Astrocyte (in vitro differentiated cells and primary cell): Measurements from ENCODE around the gene CCDC110. TPM values are rescaled to one million over a fixed set of nuclear protein-coding genes. Genes with fewer than 3 reads are reported as not detected.

Source experiments
- DNase-seq: peaks from one replicate; pipeline ENCODE4 v3.0.0-alpha.2; 2010; ENCODE audit warnings: low read depth
- FAIRE-seq: peaks from 2 replicates; lab custom pipeline; 2011; peaks lifted over from hg19 to GRCh38; lab: Jason Lieb, UNC
- H2AFZ ChIP-seq: 2 replicates; pipeline ENCODE4 v1.6.0; 2012; ENCODE audit warnings: low read depth, low read length, inconsistent platforms
- H3K27ac ChIP-seq: 2 replicates; pipeline ENCODE4 v1.5.1; 2011; ENCODE audit warnings: low read depth, low read length, inconsistent platforms
- H3K27me3 ChIP-seq: 2 replicates; pipeline ENCODE4 v1.6.0; 2011; ENCODE audit warnings: low read length, inconsistent platforms; ENCODE audit not compliant: insufficient read depth
- H3K36me3 ChIP-seq: 2 replicates; pipeline ENCODE4 v1.5.1; 2011; ENCODE audit warnings: low read length, inconsistent platforms; ENCODE audit not compliant: insufficient read depth
- H3K4me1 ChIP-seq: 2 replicates; pipeline ENCODE4 v1.5.1; 2011; ENCODE audit warnings: low read length, inconsistent platforms; ENCODE audit not compliant: insufficient read depth
- H3K4me2 ChIP-seq: 2 replicates; pipeline ENCODE4 v1.6.0; 2012; ENCODE audit warnings: low read length, inconsistent platforms
- H3K4me3 ChIP-seq: 2 replicates; pipeline ENCODE4 v1.5.1; 2011; ENCODE audit warnings: low read depth, mild to moderate bottlenecking, low read length, inconsistent platforms; ENCODE audit not compliant: insufficient read depth
- H3K79me2 ChIP-seq: 2 replicates; pipeline ENCODE4 v1.6.0; 2012; ENCODE audit warnings: mild to moderate bottlenecking, low read length, inconsistent platforms; ENCODE audit not compliant: insufficient read depth
- H3K9ac ChIP-seq: 2 replicates; pipeline ENCODE4 v1.6.0; 2012; ENCODE audit warnings: mild to moderate bottlenecking, low read length, inconsistent platforms
- H3K9me3 ChIP-seq: 2 replicates; pipeline ENCODE4 v1.5.1; 2012; ENCODE audit warnings: low read depth, mild to moderate bottlenecking, low read length, inconsistent platforms; ENCODE audit not compliant: insufficient read depth
- H4K20me1 ChIP-seq: 2 replicates; pipeline ENCODE4 v1.6.0; 2012; ENCODE audit warnings: low read length, inconsistent platforms; ENCODE audit not compliant: insufficient read depth
- H3K27ac Mint-ChIP-seq: one replicate; pipeline ENCODE4 v1.8.0; 2021; ENCODE audit warnings: mild to moderate bottlenecking, mixed read lengths; ENCODE audit not compliant: unreplicated experiment
- H3K27me3 Mint-ChIP-seq: one replicate; pipeline ENCODE4 v1.8.0; 2021; ENCODE audit warnings: low read depth, mixed read lengths; ENCODE audit not compliant: unreplicated experiment
- H3K36me3 Mint-ChIP-seq: one replicate; pipeline ENCODE4 v1.8.0; 2021; ENCODE audit warnings: low read depth, mixed read lengths; ENCODE audit not compliant: unreplicated experiment
- H3K4me1 Mint-ChIP-seq: one replicate; pipeline ENCODE4 v1.8.0; 2021; ENCODE audit warnings: low read depth, mixed read lengths; ENCODE audit not compliant: unreplicated experiment
- H3K4me3 Mint-ChIP-seq: one replicate; pipeline ENCODE4 v1.8.0; 2021; ENCODE audit warnings: mild to moderate bottlenecking, moderate library complexity, mixed read lengths; ENCODE audit not compliant: unreplicated experiment
- H3K9me3 Mint-ChIP-seq: one replicate; pipeline ENCODE4 v1.8.0; 2021; ENCODE audit warnings: mild to moderate bottlenecking, mixed read lengths; ENCODE audit not compliant: unreplicated experiment
- CTCF ChIP-seq: IDR thresholded peaks from 2 replicates; pipeline ENCODE4 v1.5.1; 2011; ENCODE audit warnings: low read depth, mild to moderate bottlenecking, inconsistent platforms, low read length, moderate library complexity; ENCODE audit not compliant: insufficient read depth
- EZH2 ChIP-seq: IDR thresholded peaks from 2 replicates; pipeline ENCODE4 v1.6.1; 2012; ENCODE audit warnings: mild to moderate bottlenecking, low read length, inconsistent platforms; ENCODE audit not compliant: insufficient read depth
- total RNA-seq: library from RNA; stranded (reverse); gene quantifications from 2 replicates; pipeline ENCODE4 v1.2.1, GENCODE V29; 2021

Gene CCDC110
- total RNA-seq, 1 donor from 2014 or later, result 0.39 TPM

- no peak for DNase-seq
- H3K9me3 ChIP-seq, result no peaks in the 10 kb centered on the region
- no peaks in the 10 kb centered on the region for H3K36me3 ChIP-seq
- no peaks in the 10 kb centered on the region for H3K27me3 ChIP-seq
- Mint-ChIP-seq H3K9me3 (no peaks in the 10 kb centered on the region), H3K27ac (no peak overlapping the region), H3K27me3 (no peaks in the 10 kb centered on the region), H3K4me3 (no peak overlapping the region), H3K4me1 (peaks cover 23% of the 10 kb centered on the region), H3K36me3 (peaks cover 14% of the 10 kb centered on the region)
- no peak overlapping the region for H3K4me3 ChIP-seq
- FAIRE-seq, result no peak
- H3K9ac ChIP-seq, result no peak overlapping the region
- no peaks in the 10 kb centered on the region for H3K79me2 ChIP-seq
- no peak overlapping the region for H2AFZ ChIP-seq
- no peak for TF ChIP-seq CTCF
- TF ChIP-seq EZH2, result no peak
- H3K27ac ChIP-seq, result no peak overlapping the region
- H3K4me1 ChIP-seq, result peaks cover 6% of the 10 kb centered on the region
- no peaks in the 10 kb centered on the region for H4K20me1 ChIP-seq
- H3K4me2 ChIP-seq, result no peak overlapping the region
These were observed 43.7 kb upstream of the CCDC110 start for GRCh38 chr4:185515248-185515647.

DNA sequence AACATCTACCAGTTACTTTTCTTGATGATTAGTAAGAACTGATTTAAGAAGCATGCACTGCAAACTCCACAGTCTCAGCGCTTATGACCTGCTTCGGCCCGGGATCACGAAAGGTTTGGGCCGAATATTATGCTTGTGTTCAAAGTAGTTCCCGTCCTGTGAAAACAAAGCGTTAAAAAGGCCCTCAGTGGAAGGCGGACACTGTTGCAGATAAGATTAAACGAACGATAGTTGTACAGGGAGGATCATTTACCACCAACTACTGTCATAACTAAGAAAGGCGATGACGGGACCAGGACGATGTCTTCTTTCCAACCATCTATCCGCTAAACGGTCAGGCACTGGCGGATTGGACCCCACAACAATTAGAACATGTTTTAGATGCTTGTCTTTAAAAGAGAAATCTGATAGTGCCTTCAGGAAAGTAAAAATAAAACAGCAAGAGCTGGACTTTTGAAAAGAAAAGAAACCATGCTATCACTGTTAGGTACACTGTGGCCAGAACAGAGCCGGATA is 42.7 kb upstream of the CCDC110 start:
- no peak for TF ChIP-seq CTCF
- no peak for TF ChIP-seq EZH2
- H3K4me3 Mint-ChIP-seq, result no peak overlapping the region
- Histone ChIP-seq H3K27ac (no peak overlapping the region), H2AFZ (no peak overlapping the region), H3K4me1 (peaks cover 6% of the 10 kb centered on the region), H3K79me2 (no peaks in the 10 kb centered on the region), H3K4me3 (no peak overlapping the region), H3K9ac (no peak overlapping the region), H3K36me3 (no peaks in the 10 kb centered on the region), H3K27me3 (no peaks in the 10 kb centered on the region), H3K4me2 (no peak overlapping the region), H4K20me1 (no peaks in the 10 kb centered on the region), H3K9me3 (no peaks in the 10 kb centered on the region)
- H3K4me1 Mint-ChIP-seq, result peaks cover 16% of the 10 kb centered on the region
- H3K36me3 Mint-ChIP-seq, result peaks cover 14% of the 10 kb centered on the region
- no peaks in the 10 kb centered on the region for H3K27me3 Mint-ChIP-seq
- DNase-seq, result no peak
- no peak overlapping the region for H3K27ac Mint-ChIP-seq
- FAIRE-seq, result no peak
- H3K9me3 Mint-ChIP-seq, result no peaks in the 10 kb centered on the region

DNA sequence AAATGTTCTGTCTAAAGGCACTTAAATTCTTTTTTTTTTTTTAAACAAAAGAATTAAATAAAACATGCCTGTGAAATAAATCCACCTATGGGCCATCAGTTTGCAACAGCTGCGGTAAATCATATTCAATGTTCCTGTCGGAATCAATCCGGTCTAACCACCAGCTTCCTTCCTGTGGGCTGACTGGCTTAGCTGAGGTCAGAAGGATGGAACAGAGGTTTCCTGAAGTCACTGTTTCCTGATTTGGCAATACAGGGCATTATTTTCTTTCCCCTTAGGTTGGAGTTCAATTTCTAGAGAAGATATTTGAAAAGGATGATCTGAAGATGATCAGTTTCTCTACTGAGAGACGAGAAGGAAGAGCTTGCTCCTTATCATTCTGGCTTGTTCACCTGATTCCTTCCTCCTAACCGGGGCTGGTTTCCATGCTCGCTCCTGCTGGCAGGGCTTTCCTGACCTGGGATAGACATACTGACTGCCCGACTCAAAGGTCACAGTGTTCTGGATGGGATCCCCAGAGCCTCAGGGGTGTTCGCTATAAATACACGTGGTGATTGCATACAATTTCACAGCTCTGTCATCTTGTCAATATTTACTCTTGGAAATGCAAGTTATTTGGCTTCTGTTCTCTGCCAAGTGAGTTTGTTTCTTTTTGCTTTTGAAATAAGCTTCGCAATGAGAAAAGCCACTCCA is 42.1 kb upstream of the CCDC110 start:
- Mint-ChIP-seq H3K27ac (no peak overlapping the region), H3K4me1 (peaks cover 16% of the 10 kb centered on the region), H3K4me3 (no peak overlapping the region), H3K36me3 (peaks cover 14% of the 10 kb centered on the region), H3K27me3 (no peaks in the 10 kb centered on the region), H3K9me3 (no peaks in the 10 kb centered on the region)
- no peaks in the 10 kb centered on the region for H3K27me3 ChIP-seq
- no peak overlapping the region for H2AFZ ChIP-seq
- peak; percentile 53 for DNase-seq
- H3K4me3 ChIP-seq, result no peak overlapping the region
- no peaks in the 10 kb centered on the region for H3K79me2 ChIP-seq
- H3K9me3 ChIP-seq, result no peaks in the 10 kb centered on the region
- no peaks in the 10 kb centered on the region for H3K36me3 ChIP-seq
- H4K20me1 ChIP-seq, result no peaks in the 10 kb centered on the region
- FAIRE-seq, result no peak
- H3K4me2 ChIP-seq, result peak overlapping the region; percentile 66
- TF ChIP-seq EZH2, result no peak
- no peak for TF ChIP-seq CTCF
- no peak overlapping the region for H3K27ac ChIP-seq
- H3K9ac ChIP-seq, result no peak overlapping the region
- peaks cover 6% of the 10 kb centered on the region for H3K4me1 ChIP-seq
